Heart right ventricle (tissue), 16 donors: Measurements from ENCODE around the gene ZNF827. TPM values are rescaled to one million over a fixed set of nuclear protein-coding genes. Genes with fewer than 3 reads are reported as not detected.
A peak's percentile ranks its signal among the peaks of the same experiment; 100 is the strongest.

Experiments
- ATAC-seq, 8 donors: fragments of 200-7000 bp; cut with Tn5 transposase; one replicate each; pipeline ENCODE4 v1.9.1; 2020; ENCODE audit warnings: mild to moderate bottlenecking in 8 of 8, moderate library complexity in 8 of 8, moderate number of reproducible peaks in 1 of 8
- DNase-seq, 2 donors: peaks; one replicate each; pipeline ENCODE4 v3.0.0-alpha.2; 2020
- H3K27ac ChIP-seq, 10 donors: fragments of 200-600 bp; sonication (generic) in 2 of 10; one replicate each; pipeline versions ENCODE4 v1.5.0 to v1.8.0; 2020 to 2022; ENCODE audit warnings: mild to moderate bottlenecking in 3 of 10
- H3K27me3 ChIP-seq, 7 donors: fragments of 200-600 bp; one replicate each; pipeline ENCODE4 v1.8.0; 2021 to 2022; ENCODE audit warnings: mild to moderate bottlenecking in 2 of 7
- H3K36me3 ChIP-seq, 9 donors: fragments of 200-600 bp; sonication (generic) in 1 of 9; one replicate each; pipeline versions ENCODE4 v1.5.0 to v1.8.0; 2020 to 2022; ENCODE audit warnings: mild to moderate bottlenecking in 2 of 9
- H3K4me1 ChIP-seq, 9 donors: fragments of 200-600 bp; sonication (generic) in 1 of 9; one replicate each; pipeline versions ENCODE4 v1.5.0 to v1.8.0; 2020 to 2022; ENCODE audit warnings: mild to moderate bottlenecking in 4 of 9
- H3K4me3 ChIP-seq, 10 donors: fragments of 200-600 bp; sonication (generic) in 2 of 10; one replicate each; pipeline versions ENCODE4 v1.5.0 to v1.8.0; 2020 to 2022; ENCODE audit warnings: mild to moderate bottlenecking in 7 of 10, moderate library complexity in 2 of 10
- H3K9me3 ChIP-seq, 11 donors: fragments of 200-600 bp in 10 of 11; sonication (generic) in 2 of 11; one replicate each; pipeline versions ENCODE4 v1.5.0 to v1.8.0; 2013 to 2022; ENCODE audit warnings: mild to moderate bottlenecking in 2 of 11, control low read depth in 1 of 11, moderate library complexity in 1 of 11
- WGBS, 2 donors: extraction: QIAGEN DNeasy Blood & Tissue Kit; methylation state at CpG; one replicate each; pipeline ENCODE4 v1.1.7; 2013; ENCODE audit warnings: inconsistent platforms in 1 of 2; 5-methylcytosine and 5-hydroxymethylcytosine counted together
- intact Hi-C, 10 donors: fragments of 100-400 bp; cut with DNase I; formaldehyde crosslinking; loops; one replicate each; pipeline versions ENCODE4 v1.11.1 to v1.14.2; 2022
- polyA plus RNA-seq, 2 donors: library from polyadenylated mRNA; stranded (reverse); fragments of 200-250 nt; gene quantifications; one replicate each; pipeline ENCODE4 v1.2.3, GENCODE V29; 2013
- total RNA-seq, 10 donors: library from RNA; stranded (reverse); fragmentation: NEBNext Ultra II Directional in 3 of 10; extraction: Animal tissue kit (Norgen Biotek cat#: 25700) in 3 of 10; gene quantifications; one replicate each; pipeline versions ENCODE4 v1.2.1 to v1.2.4, GENCODE V29; 2021 to 2023
- TF ChIP-seq, protein P1 (sequence below), 9 donors: fragments of 200-600 bp; sonication (generic) in 2 of 9; IDR thresholded peaks; one replicate each; pipeline versions ENCODE4 v1.5.0 to v1.8.0; 2021 to 2022; ENCODE audit warnings: antibody characterized with exemption in 9 of 9, mild to moderate bottlenecking in 5 of 9, moderate library complexity in 1 of 9
- donor health status: Arrhythmogenic right ventricular cardiomyopathy.
- donor health status: ischemic (EF 13 %, LVEDD 7.1; RV severe dilation, severe dysfunction).
- donor health status: healthy with polysubstance abuse.
- donor health status: DM: no; HTN: yes; CAD: no.
- donor health status: DM: no; HTN: no; CAD: no.
- donor health status: ischemic (EF 25% LVEDD 6.9; RV normal size, moderate dysfunction).
- donor health status: ischemic (EF 25% LVEDD 5.7; RV mildly dilated, moderate dysfunction).
- donor health status: healthy.
- donor health status: DM: yes; HTN: yes; CAD: no.
- donor health status: Ischemic cardiomyopathy.
- donor health status: ischemic (EF 35%, LVEDD 5.7; RV mildly dilated, moderate dysfunction).
- donor health status: nonischemic (EF 11% LVEDD 7.7; RV severe dilation, severe dysfunction).
- donor health status: DM: yes; HTN: yes; CAD: no.
- donor health status: PGD.
- donor health status: ischemic (EF 29% LVEDD 5.4; RV normal size, mild dysfunction).
- donor health status: nonischemic (EF 23%, LVEDD 6.1; RV moderate dilation, normal function).

ZNF827 gene
- total and polyA plus RNA-seq, 12 donors, result 3.8 to 33.9 (median 19.3) TPM

DNA sequence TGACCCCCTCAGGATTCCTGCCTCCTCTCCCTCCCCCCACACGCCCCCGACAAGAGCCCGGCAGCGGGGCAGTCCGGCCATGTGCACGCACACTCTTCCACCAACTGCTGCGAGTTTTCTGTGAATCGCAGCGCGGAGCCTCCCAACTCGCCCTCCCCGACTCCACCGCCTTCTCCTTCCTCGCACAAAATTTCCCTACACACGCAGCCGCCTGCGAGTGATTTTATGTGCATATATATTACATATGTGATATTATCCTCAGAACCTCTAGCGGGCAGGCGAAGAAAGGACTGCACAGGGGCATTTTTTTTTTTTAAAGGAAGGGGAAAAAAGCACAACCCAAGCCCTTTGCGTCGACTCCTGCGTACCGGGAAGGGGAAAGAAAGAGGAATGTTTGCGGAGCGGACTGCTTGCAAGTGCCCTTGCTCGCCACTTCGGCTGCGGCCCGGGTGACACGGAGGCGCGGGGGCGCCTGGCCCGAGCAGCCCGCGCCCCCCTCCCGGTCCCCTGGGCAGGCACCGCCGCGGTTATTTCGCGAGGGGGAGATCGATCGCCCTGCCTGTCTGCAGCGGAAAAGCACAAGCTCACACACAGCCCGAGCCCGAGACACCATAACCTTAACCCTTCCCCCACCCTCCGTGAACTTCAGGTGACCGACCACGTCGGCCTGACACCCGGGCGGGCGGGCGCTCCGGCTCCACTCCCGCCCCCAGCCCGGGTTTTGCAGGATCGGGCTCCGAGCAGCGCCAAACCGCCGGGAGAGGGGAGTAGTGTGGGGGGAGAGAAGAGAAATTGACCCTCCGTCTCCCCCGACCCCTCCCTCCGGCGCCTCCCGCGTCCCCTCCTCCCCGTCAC is 2.3 kb downstream of the ZNF827 start:
- Histone ChIP-seq H3K27me3 (peaks cover 0 to 17% (median 0%) of the 10 kb centered on the region in 7 donors), H3K36me3 (no peaks in the 10 kb centered on the region), H3K4me3 (peak overlapping the region; percentile 68 to 88 (median 82)), H3K9me3 (no peaks in the 10 kb centered on the region), H3K4me1 (peaks cover 0 to 31% (median 12%) of the 10 kb centered on the region in 9 donors), H3K27ac (peak overlapping the region; percentile 84 to 98 (median 96))
- 0 to 1% methylated on average over 57 to 70 of the region's 70 CpGs for WGBS, 2 donors
- intact Hi-C loops, result loop anchor here in 6 of 10 donors (5.0 to 10.0 kb wide), 8 partner anchors 49 to 312 kb away; partner anchors contain the start of gene LSM6 (in 2 of the 6)
- ATAC-seq, result peak; percentile 65 to 87 (median 73)
- TF ChIP-seq, protein P1, sequence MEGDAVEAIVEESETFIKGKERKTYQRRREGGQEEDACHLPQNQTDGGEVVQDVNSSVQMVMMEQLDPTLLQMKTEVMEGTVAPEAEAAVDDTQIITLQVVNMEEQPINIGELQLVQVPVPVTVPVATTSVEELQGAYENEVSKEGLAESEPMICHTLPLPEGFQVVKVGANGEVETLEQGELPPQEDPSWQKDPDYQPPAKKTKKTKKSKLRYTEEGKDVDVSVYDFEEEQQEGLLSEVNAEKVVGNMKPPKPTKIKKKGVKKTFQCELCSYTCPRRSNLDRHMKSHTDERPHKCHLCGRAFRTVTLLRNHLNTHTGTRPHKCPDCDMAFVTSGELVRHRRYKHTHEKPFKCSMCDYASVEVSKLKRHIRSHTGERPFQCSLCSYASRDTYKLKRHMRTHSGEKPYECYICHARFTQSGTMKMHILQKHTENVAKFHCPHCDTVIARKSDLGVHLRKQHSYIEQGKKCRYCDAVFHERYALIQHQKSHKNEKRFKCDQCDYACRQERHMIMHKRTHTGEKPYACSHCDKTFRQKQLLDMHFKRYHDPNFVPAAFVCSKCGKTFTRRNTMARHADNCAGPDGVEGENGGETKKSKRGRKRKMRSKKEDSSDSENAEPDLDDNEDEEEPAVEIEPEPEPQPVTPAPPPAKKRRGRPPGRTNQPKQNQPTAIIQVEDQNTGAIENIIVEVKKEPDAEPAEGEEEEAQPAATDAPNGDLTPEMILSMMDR (IDR thresholded peaks at IDR 0.05), result peak in 4 of 9 donors; percentile 19 to 35 (median 26)
- peak; percentile 70 to 76 for DNase-seq

GRCh38 chr4:145935253-145936141 is 3.1 kb downstream of the ZNF827 start:
- H3K27ac ChIP-seq, result peak overlapping the region; percentile 84 to 98 (median 96)
- no peaks in the 10 kb centered on the region for H3K36me3 ChIP-seq
- ATAC-seq (peak; percentile 6 to 41 (median 30)), DNase-seq (peak; percentile 48 to 52)
- 5 to 9% methylated on average over 18 of the region's 18 CpGs for WGBS, 2 donors
- H3K4me1 ChIP-seq, result peaks cover 0 to 38% (median 18%) of the 10 kb centered on the region in 9 donors
- intact Hi-C loops, result loop anchor here in 6 of 10 donors (5.0 to 10.0 kb wide), 8 partner anchors 48 to 311 kb away; partner anchors contain the start of gene LSM6 (in 2 of the 6)
- no peaks in the 10 kb centered on the region for H3K9me3 ChIP-seq
- peak overlapping the region; percentile 68 to 88 (median 82) for H3K4me3 ChIP-seq
- peaks cover 0 to 17% (median 0%) of the 10 kb centered on the region in 7 donors for H3K27me3 ChIP-seq
- TF ChIP-seq, protein P1 (IDR thresholded peaks at IDR 0.05), result no peak

DNA sequence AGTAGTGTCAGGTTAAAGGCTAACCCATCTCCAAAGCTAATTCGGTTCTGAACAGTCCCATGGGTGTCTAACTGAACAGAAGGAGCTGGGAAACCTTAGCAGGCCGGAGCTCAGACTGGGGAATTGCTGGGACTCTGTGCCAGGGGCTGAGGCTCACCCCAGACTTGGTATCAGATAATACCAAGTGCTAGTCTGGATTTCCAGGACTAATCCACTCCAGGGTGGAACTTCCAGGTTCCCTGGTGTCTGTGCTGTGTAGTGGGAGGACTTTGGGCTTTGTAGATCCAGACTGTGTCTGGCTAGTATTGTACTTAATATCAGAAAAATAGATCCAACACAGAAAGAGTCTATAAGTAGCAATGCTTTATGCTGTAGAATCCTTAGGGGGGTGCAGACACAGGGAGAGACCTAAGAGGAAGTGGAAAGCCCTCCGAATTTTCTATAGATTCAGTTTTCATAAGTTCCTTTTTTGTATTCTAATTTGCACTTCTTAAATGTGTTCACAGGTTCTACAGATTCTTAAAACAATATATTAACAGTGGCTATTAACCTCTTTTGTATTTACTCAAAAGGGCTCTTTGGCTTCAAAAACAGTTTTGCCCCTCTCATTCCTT is 4.1 kb downstream of the ZNF827 start:
- 52 to 60% methylated on average over 3 of the region's 3 CpGs for WGBS, 2 donors
- no peak overlapping the region for H3K4me3 ChIP-seq
- TF ChIP-seq, protein P1 (IDR thresholded peaks at IDR 0.05), result no peak
- H3K4me1 ChIP-seq, result peaks cover 3 to 48% (median 26%) of the 10 kb centered on the region in 9 donors
- intact Hi-C loops, result loop anchor here in 6 of 10 donors (5.0 to 10.0 kb wide), 8 partner anchors 47 to 310 kb away; partner anchors contain the start of gene LSM6 (in 2 of the 6)
- H3K36me3 ChIP-seq, result no peaks in the 10 kb centered on the region
- H3K27me3 ChIP-seq, result peaks cover 0 to 15% (median 0%) of the 10 kb centered on the region in 7 donors
- DNase-seq (no peak), ATAC-seq (no peak)
- no peaks in the 10 kb centered on the region for H3K9me3 ChIP-seq
- H3K27ac ChIP-seq, result peak overlapping the region; percentile 84 to 98 (median 96)
